K562 (cell line): ENCODE results near the gene TLNRD1. TPM values are rescaled to one million over a fixed set of nuclear protein-coding genes. Genes with fewer than 3 reads are reported as not detected.
A peak's percentile ranks its signal among the peaks of the same experiment; 100 is the strongest.

Source experiments
- ATAC-seq: fragments of 200-7000 bp; cut with Tn5 transposase; 3 replicates; pipeline ENCODE4 v1.9.1; 2020; ENCODE audit warnings: moderate library complexity
- BruUV-seq: library from RNA; stranded (reverse); fragments of 400-500 nt; replicated peaks from 2 replicates; lab custom pipeline; 2021; lab: Mats Ljungman, UMichigan
- CTCF ChIA-PET: fragments of 300-600 bp; formaldehyde crosslinking; extraction: SDS; loops from one replicate; lab custom pipeline; 2021; ENCODE audit warnings: low intra/inter-chr PET ratio; lab: Yijun Ruan, JAX
- POLR2A ChIA-PET: fragments of 300-600, 350-650 bp; sonication (Branson Sonifier 250); formaldehyde crosslinking; extraction: SDS; loops from one replicate; lab custom pipeline; 2021; ENCODE audit warnings: antibody characterized with exemption, inconsistent platforms; lab: Yijun Ruan, JAX
- DNase-seq, 4 experiments: peaks; one replicate each; pipeline versions ENCODE4 v3.0.0 to v3.0.0-alpha.2; 2011 to 2018; ENCODE audit warnings: low spot score in 3 of 4, mixed read lengths in 3 of 4; ENCODE audit errors: extremely low read depth in 1 of 4
- FAIRE-seq: peaks from 2 replicates; lab custom pipeline; 2011; peaks lifted over from hg19 to GRCh38; lab: Jason Lieb, UNC
- H2AFZ ChIP-seq: 2 replicates; pipeline ENCODE4 v1.6.0; 2011; ENCODE audit warnings: low read depth, low read length, control low read depth, inconsistent platforms
- H3K27ac ChIP-seq: fragments of 200-600 bp; 3 replicates; pipeline ENCODE4 v1.8.0; 2011; ENCODE audit warnings: low read depth, mild to moderate bottlenecking, control low read depth, inconsistent platforms, low read length, moderate library complexity, mixed read lengths; ENCODE audit errors: extremely low read depth
- H3K27me3 ChIP-seq, 2 experiments: fragments of 300-600 bp in 1 of 2; 2 replicates in 1 of 2; 3 replicates in 1 of 2; pipeline versions ENCODE4 v1.6.0 to v1.8.0; 2011; ENCODE audit warnings: inconsistent platforms in 2 of 2, low read length in 2 of 2, mild to moderate bottlenecking in 1 of 2, mixed read lengths in 1 of 2, moderate library complexity in 1 of 2; ENCODE audit not compliant: control insufficient read depth in 2 of 2, insufficient read depth in 2 of 2
- H3K36me3 ChIP-seq: fragments of 300-600 bp; 3 replicates; pipeline ENCODE4 v1.8.0; 2011; ENCODE audit warnings: mild to moderate bottlenecking, low read length, inconsistent platforms; ENCODE audit not compliant: control insufficient read depth, insufficient read depth
- H3K4me1 ChIP-seq, 2 experiments: fragments of 200-600 bp in 1 of 2; replicated peaks in 1 of 2; 2 replicates in 1 of 2; 3 replicates in 1 of 2; pipeline versions ENCODE4 v1.5.1 to v1.8.0; 2011; ENCODE audit warnings: inconsistent platforms in 2 of 2, low read length in 2 of 2, mild to moderate bottlenecking in 1 of 2, mixed read lengths in 1 of 2, moderate library complexity in 1 of 2; ENCODE audit not compliant: control insufficient read depth in 2 of 2, insufficient read depth in 2 of 2
- H3K4me2 ChIP-seq: 2 replicates; pipeline ENCODE4 v1.6.1; 2011; ENCODE audit warnings: low read length, control low read depth, inconsistent platforms, mixed read lengths; ENCODE audit not compliant: insufficient read depth
- H3K4me3 ChIP-seq: fragments of 200-600 bp; sonication (generic), shearing (Covaris generic); 2 replicates; pipeline ENCODE4 v1.5.1; 2016; ENCODE audit warnings: control low read depth, inconsistent platforms
- H3K79me2 ChIP-seq: fragments of 200-600 bp; 3 replicates; pipeline ENCODE4 v1.8.0; 2011; ENCODE audit warnings: low read length, inconsistent platforms; ENCODE audit not compliant: control insufficient read depth, insufficient read depth
- H3K9ac ChIP-seq, 2 experiments: 2 replicates each; pipeline versions ENCODE4 v1.6.0 to v1.6.1; 2011; ENCODE audit warnings: low read depth in 2 of 2, low read length in 2 of 2, control low read depth in 1 of 2, inconsistent platforms in 1 of 2, mild to moderate bottlenecking in 1 of 2, mixed read lengths in 1 of 2; ENCODE audit not compliant: insufficient read depth in 1 of 2
- H3K9me1 ChIP-seq: one replicate; pipeline ENCODE4 v1.6.0; 2011; ENCODE audit warnings: inconsistent platforms, mild to moderate bottlenecking, low read length, moderate library complexity; ENCODE audit not compliant: control insufficient read depth, insufficient read depth
- H3K9me3 ChIP-seq: replicated peaks from 2 replicates; pipeline ENCODE4 v1.5.1; 2011; ENCODE audit warnings: low read depth, low read length, inconsistent platforms; ENCODE audit not compliant: control insufficient read depth, insufficient read depth
- H4K20me1 ChIP-seq: replicated peaks from 2 replicates; pipeline ENCODE4 v1.6.1; 2011; ENCODE audit warnings: low read length, inconsistent platforms, mixed read lengths; ENCODE audit not compliant: control insufficient read depth, insufficient read depth
- DEAF1 ChIP-seq: fragments of 450-650 bp; formaldehyde crosslinking; IDR thresholded peaks from 2 replicates; pipeline ENCODE4 v1.4.0; 2020; ENCODE audit warnings: mild to moderate bottlenecking, moderate library complexity
- EGR1 ChIP-seq: fragments of 450-650 bp; conservative IDR thresholded peaks from 2 replicates; pipeline ENCODE4 v1.6.1; 2017; ENCODE audit warnings: mild to moderate bottlenecking
- MXD1 ChIP-seq: fragments of 250-450 bp; sonication (Bioruptor Pico); IDR thresholded peaks from 2 replicates; pipeline ENCODE4 v1.8.0; 2021; ENCODE audit warnings: borderline replicate concordance, mild to moderate bottlenecking, moderate library complexity; ENCODE audit not compliant: poor library complexity, severe bottlenecking
- POU5F1 ChIP-seq: fragments of 150-350 bp; IDR thresholded peaks from 2 replicates; pipeline ENCODE4 v1.6.1; 2014; ENCODE audit warnings: borderline replicate concordance, low read length, low read depth, mild to moderate bottlenecking; ENCODE audit not compliant: partially characterized antibody
- STAT5A ChIP-seq: IDR thresholded peaks from 2 replicates; pipeline ENCODE4 v1.6.1; 2012; ENCODE audit warnings: low read length, inconsistent platforms, borderline replicate concordance
- TEAD2 ChIP-seq: fragments of 450-650 bp; IDR thresholded peaks from 2 replicates; pipeline ENCODE4 v1.6.1; 2016; ENCODE audit warnings: missing genetic modification characterization, control low read depth, missing compliant biosample characterization
- WGBS: fragments of 100-300 bp; shearing (Covaris generic); methylation state at CpG from one replicate; pipeline ENCODE4 v1.1.6; 2016; ENCODE audit warnings: low coverage, mixed read lengths; ENCODE audit not compliant: insufficient coverage; ENCODE audit errors: missing lambda C conversion rate; 5-methylcytosine and 5-hydroxymethylcytosine counted together
- in situ Hi-C: fragments of 300-500 bp; cut with MboI; formaldehyde crosslinking; loops from 4 replicates; pipeline ENCODE4 v1.15.0; 2018; ENCODE audit warnings: inconsistent platforms, mixed read lengths
- intact Hi-C: fragments of 100-400 bp; cut with micrococcal nuclease; formaldehyde crosslinking; loops from 2 replicates; pipeline ENCODE4 v1.14.2; 2022
- polyA plus RNA-seq, 8 experiments: library from polyadenylated mRNA; depleted of rRNA in 4 of 8; stranded (reverse) in 5 of 8; unstranded in 3 of 8; fragments of >200 nt; fragmentation: Nextera tagmentation in 2 of 8; fragmentation: Illumina TruSeq in 1 of 8; extraction: Ambion mirVana in 2 of 8; extraction: Trizol in 1 of 8; gene quantifications; 2 replicates each; pipeline versions ENCODE4 v1.2.1 to v1.2.3, GENCODE V29; 2011 to 2014; ENCODE audit warnings: inconsistent platforms in 1 of 8, missing spikeins in 1 of 8
- total RNA-seq, 7 experiments: library from RNA; depleted of rRNA in 6 of 7; stranded (reverse); fragments of >200 nt in 6 of 7; fragmentation: Illumina TruSeq in 2 of 7; extraction: Trizol in 2 of 7; gene quantifications; 2 replicates each; pipeline versions ENCODE4 v1.2.1 to v1.2.3, GENCODE V29; 2011 to 2021; ENCODE audit warnings: low replicate concordance in 1 of 7

The TLNRD1 gene
- total and polyA plus RNA-seq, 9 of the 15 experiments (the other 6 are each of a cell fraction or from before 2014, with no cell fraction given) = 1.1 to 33.1 (median 5.7) TPM

- 29% methylated on average over 6 of the region's 6 CpGs for WGBS
- Histone ChIP-seq H3K27ac (no peak overlapping the region), H4K20me1 (no peaks in the 10 kb centered on the region), H3K4me2 (no peak overlapping the region)
- in situ Hi-C loops (no loop called here), intact Hi-C loops (no loop called here)
- POLR2A ChIA-PET = interaction anchor here (0.7 to 1.5 kb wide), 2 partner anchors 13 to 269 kb away, joined by 3 read pairs; no protein-coding TSS in a partner anchor
- BruUV-seq = no TSS peak
- no peak for TF ChIP-seq POU5F1
- TF ChIP-seq DEAF1 (CRISPR knock-in tag) = no peak
- no peak for TF ChIP-seq STAT5A
- no peak for TF ChIP-seq EGR1
- TF ChIP-seq TEAD2 (tag) = no peak
- TF ChIP-seq MXD1 = no peak
- TF ChIP-seq, all 486 proteins: peak for 0
- Histone ChIP-seq H3K79me2 (peaks cover 13% of the 10 kb centered on the region; the same call in 2 of the 3 replicates), H2AFZ (no peak overlapping the region), H3K9me1 (no peaks in the 10 kb centered on the region), H3K36me3 (peaks cover 13% of the 10 kb centered on the region; the same call in 1 of the 3 replicates), H3K27me3 (no peaks in the 10 kb centered on the region), H3K9ac (no peak overlapping the region), H3K9me3 (no peaks in the 10 kb centered on the region), H3K4me1 (peaks cover 0 to 6% of the 10 kb centered on the region in 2 experiments; a peak in 3 of 5 replicates), H3K4me3 (no peak overlapping the region)
- peak; percentile 46 for FAIRE-seq
- CTCF ChIA-PET = no interaction called here
- no peak for DNase-seq
- peak; percentile 68 for ATAC-seq
These were observed 6.8 kb downstream of the TLNRD1 start for GRCh38 chr15:81007428-81008064.
